IPS-18a (cell line): ENCODE measurements around the gene RPS15.

Source experiments
- H3K27ac ChIP-seq: one replicate; pipeline ENCODE4 v1.5.1; 2013; ENCODE audit warnings: low read length
- H3K27me3 ChIP-seq: one replicate; pipeline ENCODE4 v1.6.1; 2013; ENCODE audit warnings: mild to moderate bottlenecking, low read length; ENCODE audit not compliant: control insufficient read depth, insufficient read depth
- H3K36me3 ChIP-seq: one replicate; pipeline ENCODE4 v1.6.1; 2013; ENCODE audit warnings: low read depth, low read length; ENCODE audit not compliant: control insufficient read depth
- H3K4me1 ChIP-seq: one replicate; pipeline ENCODE4 v1.6.1; 2013; ENCODE audit warnings: low read depth, low read length; ENCODE audit not compliant: control insufficient read depth
- H3K4me3 ChIP-seq: one replicate; pipeline ENCODE4 v1.5.1; 2013; ENCODE audit warnings: low read length
- H3K9ac ChIP-seq: one replicate; pipeline ENCODE4 v1.6.1; 2013; ENCODE audit warnings: mild to moderate bottlenecking, low read length, moderate library complexity
- H3K9me3 ChIP-seq: one replicate; pipeline ENCODE4 v1.6.1; 2013; ENCODE audit warnings: low read depth, low read length; ENCODE audit not compliant: control insufficient read depth

The RPS15 gene

DNA sequence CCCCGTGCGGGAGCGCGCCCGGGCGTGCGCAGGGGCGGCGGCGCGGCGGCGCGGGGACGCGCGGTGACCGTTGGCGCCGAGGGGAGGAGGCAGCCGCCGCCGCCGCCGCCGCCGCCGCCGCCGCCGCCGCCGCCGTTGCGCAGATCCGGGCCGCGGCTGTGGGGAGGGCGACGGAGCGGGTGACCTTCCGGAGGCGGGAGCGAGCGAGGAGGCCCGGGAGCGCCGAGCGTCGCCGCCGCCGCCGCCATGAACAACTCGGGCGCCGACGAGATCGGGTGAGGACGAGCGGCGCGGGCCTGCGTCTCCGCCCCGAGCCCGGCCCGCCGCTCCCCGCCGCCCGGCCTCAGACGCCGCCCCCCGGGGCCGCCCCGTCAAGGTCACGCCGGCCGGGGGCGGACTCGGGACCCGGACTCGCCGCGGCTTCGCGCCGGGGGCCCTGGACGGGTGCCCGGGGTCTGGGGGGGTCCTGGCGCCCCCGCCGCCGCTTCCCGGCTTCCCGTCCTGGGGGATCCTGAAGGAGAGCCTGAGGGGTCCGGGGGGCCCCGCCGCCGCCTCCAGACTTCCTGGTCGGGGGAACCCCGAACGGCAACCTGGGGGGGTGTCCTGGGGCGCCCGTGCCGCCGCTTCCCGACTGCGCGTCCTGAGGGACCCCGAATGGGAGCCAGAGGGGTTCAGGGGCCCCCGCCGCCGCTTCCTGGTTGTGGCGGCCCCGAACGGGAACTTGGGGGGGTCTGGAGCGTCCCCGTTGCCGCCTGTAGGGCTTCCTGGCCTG, 30.5 kb upstream of the RPS15 start, which contains the start of gene DAZAP1:
Gene DAZAP1 (plus strand): TSS at position 59 of the 772 bp plus-strand sequence. CDS start 188 bp downstream, at position 247.
- no peak within 1 kb of the TSS for H3K27ac ChIP-seq
- H3K4me3 ChIP-seq, result peak within 1 kb of the TSS; percentile 95
- H3K9me3 ChIP-seq, result no peaks in the 10 kb centered on the region
- no peaks in the 10 kb centered on the region for H3K36me3 ChIP-seq
- H3K9ac ChIP-seq, result peak within 1 kb of the TSS; percentile 84
- H3K4me1 ChIP-seq, result peaks cover 4% of the 10 kb centered on the region
- no peaks in the 10 kb centered on the region for H3K27me3 ChIP-seq

- H3K36me3 ChIP-seq, result no peaks in the 10 kb centered on the region
Measured at GRCh38 chr19:1408300-1409203, 29.6 kb upstream of the RPS15 start.

GRCh38 chr19:1409204-1410005, 28.8 kb upstream of the RPS15 start:
- H3K4me1 ChIP-seq, result peaks cover 4% of the 10 kb centered on the region
- H3K9me3 ChIP-seq, result no peaks in the 10 kb centered on the region
- no peaks in the 10 kb centered on the region for H3K27me3 ChIP-seq
- H3K4me3 ChIP-seq, result peak overlapping the region; percentile 95
- no peak overlapping the region for H3K27ac ChIP-seq
- peak overlapping the region; percentile 84 for H3K9ac ChIP-seq
- H3K36me3 ChIP-seq, result no peaks in the 10 kb centered on the region

More at GRCh38 chr19:1408300-1409203, 29.6 kb upstream of the RPS15 start:
- H3K27ac ChIP-seq, result peak overlapping the region; percentile 18
- H3K9ac ChIP-seq, result peak overlapping the region; percentile 84
- no peaks in the 10 kb centered on the region for H3K27me3 ChIP-seq
- peaks cover 4% of the 10 kb centered on the region for H3K4me1 ChIP-seq
- no peaks in the 10 kb centered on the region for H3K9me3 ChIP-seq
- H3K4me3 ChIP-seq, result peak overlapping the region; percentile 95

GRCh38 chr19:1410136-1410786, 27.9 kb upstream of the RPS15 start:
- H3K27ac ChIP-seq, result no peak overlapping the region
- H3K27me3 ChIP-seq, result no peaks in the 10 kb centered on the region
- no peak overlapping the region for H3K9ac ChIP-seq
- H3K4me1 ChIP-seq, result peaks cover 4% of the 10 kb centered on the region
- no peak overlapping the region for H3K4me3 ChIP-seq
- no peaks in the 10 kb centered on the region for H3K36me3 ChIP-seq
- no peaks in the 10 kb centered on the region for H3K9me3 ChIP-seq

- H3K27me3 ChIP-seq, result no peaks in the 10 kb centered on the region
- no peak overlapping the region for H3K9ac ChIP-seq
- H3K27ac ChIP-seq, result no peak overlapping the region
- peaks cover 7% of the 10 kb centered on the region for H3K4me1 ChIP-seq
- H3K36me3 ChIP-seq, result no peaks in the 10 kb centered on the region
- H3K9me3 ChIP-seq, result no peaks in the 10 kb centered on the region
- no peak overlapping the region for H3K4me3 ChIP-seq
Measured at GRCh38 chr19:1410789-1411188, 27.4 kb upstream of the RPS15 start.

DNA sequence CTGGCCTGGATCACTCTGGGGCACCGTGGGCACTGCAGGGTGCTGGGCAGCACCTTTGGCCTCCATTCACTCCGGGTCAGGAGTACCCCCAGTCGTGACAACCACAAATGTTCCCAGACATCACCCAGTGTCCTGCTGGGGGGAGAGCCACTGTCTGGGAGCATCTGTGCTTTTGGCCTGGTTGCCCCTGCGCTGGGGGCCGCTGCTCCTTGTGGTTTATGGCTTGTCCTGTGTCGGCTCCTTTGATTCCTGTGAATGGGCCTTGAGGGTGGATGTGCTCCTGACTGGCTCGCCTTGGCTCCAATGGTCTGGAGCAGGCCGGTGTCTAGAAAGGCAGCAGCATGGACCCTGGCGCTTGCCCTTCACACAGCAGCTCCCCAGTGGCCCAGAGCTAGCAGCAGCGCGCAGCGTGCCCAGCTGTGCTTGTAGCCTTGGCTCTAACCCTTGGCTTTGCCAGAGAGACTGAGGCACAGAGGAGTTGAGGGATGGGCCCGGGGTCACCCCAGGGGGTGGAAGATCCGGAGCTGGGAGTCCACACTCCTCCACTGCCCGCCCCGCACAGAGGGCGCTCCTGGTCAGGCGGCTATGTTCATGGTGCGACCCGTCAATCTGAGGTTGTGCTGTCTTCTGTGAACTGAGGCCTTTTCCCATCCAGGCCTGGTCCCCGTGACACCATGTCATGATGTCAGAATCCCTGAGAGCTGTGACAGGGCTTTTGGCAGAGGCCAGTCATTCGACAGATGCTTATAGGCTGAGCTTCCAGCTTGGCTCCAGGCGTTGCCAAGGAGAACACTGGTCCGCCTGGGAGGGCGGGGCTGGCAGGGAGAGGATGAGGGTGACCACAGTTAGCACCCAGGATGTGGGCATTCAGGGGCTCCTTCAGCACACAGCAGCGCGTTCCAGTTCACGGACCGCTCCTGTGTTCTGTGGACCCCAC, 26.7 kb upstream of the RPS15 start:
- no peaks in the 10 kb centered on the region for H3K9me3 ChIP-seq
- no peak overlapping the region for H3K4me3 ChIP-seq
- no peak overlapping the region for H3K9ac ChIP-seq
- peaks cover 13% of the 10 kb centered on the region for H3K4me1 ChIP-seq
- H3K27me3 ChIP-seq, result no peaks in the 10 kb centered on the region
- no peaks in the 10 kb centered on the region for H3K36me3 ChIP-seq
- H3K27ac ChIP-seq, result no peak overlapping the region

DNA sequence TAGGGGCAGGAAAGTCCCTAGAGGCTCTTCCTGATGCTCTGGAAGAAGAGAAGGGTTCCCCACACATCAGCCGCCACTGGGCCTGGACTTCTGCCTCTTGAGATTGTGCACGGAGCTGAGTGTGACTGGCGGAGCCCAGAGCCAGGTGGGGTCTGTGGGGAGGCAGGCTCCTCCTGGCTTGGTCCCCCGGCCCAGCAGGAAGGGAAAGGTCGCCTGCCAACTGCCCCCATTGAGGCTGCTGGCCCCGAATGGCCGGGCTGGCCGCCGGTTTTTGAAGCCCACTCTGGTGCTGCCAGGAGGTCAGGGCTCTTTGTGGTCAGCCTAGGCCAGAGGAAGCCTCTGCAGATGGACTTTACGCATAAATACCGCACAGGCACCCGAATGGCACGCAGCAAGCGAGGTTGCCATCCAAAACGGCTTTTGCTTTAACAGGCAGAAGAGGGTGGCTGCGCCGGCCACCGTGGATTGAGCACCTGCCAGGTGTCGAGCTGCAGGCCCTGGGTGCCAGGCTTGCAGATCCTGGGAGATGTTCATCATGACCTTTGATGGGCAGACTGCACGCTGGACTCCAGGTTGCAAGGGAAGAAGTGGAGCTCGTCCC, 25.8 kb upstream of the RPS15 start:
- no peak overlapping the region for H3K4me3 ChIP-seq
- H3K9ac ChIP-seq, result no peak overlapping the region
- H3K36me3 ChIP-seq, result no peaks in the 10 kb centered on the region
- H3K9me3 ChIP-seq, result no peaks in the 10 kb centered on the region
- no peaks in the 10 kb centered on the region for H3K27me3 ChIP-seq
- no peak overlapping the region for H3K27ac ChIP-seq
- peaks cover 11% of the 10 kb centered on the region for H3K4me1 ChIP-seq

GRCh38 chr19:1412995-1413800, 25.0 kb upstream of the RPS15 start:
- Histone ChIP-seq H3K36me3 (peaks cover 4% of the 10 kb centered on the region), H3K9ac (no peak overlapping the region), H3K4me3 (no peak overlapping the region), H3K4me1 (peaks cover 11% of the 10 kb centered on the region), H3K27me3 (no peaks in the 10 kb centered on the region), H3K9me3 (no peaks in the 10 kb centered on the region), H3K27ac (no peak overlapping the region)

GRCh38 chr19:1416014-1416841, 22.0 kb upstream of the RPS15 start:
- no peaks in the 10 kb centered on the region for H3K27me3 ChIP-seq
- H3K27ac ChIP-seq, result no peak overlapping the region
- H3K9ac ChIP-seq, result no peak overlapping the region
- H3K4me1 ChIP-seq, result peaks cover 11% of the 10 kb centered on the region
- peaks cover 30% of the 10 kb centered on the region for H3K36me3 ChIP-seq
- H3K9me3 ChIP-seq, result no peaks in the 10 kb centered on the region
- peak overlapping the region; percentile 4 for H3K4me3 ChIP-seq
